ENCODE results near the gene DCANP1.

Gene DCANP1

GRCh38 chr5:135440916-135441315 lies 6.2 kb downstream of the DCANP1 start:
- no peak for DNase-seq

GRCh38 chr5:135439231-135440205 lies 7.6 kb downstream of the DCANP1 start:
- peak in 1 of 2 experiments; percentile 16 for DNase-seq

GRCh38 chr5:135438636-135439221 lies 8.4 kb downstream of the DCANP1 start:
- DNase-seq: no peak

- peak in 1 of 2 experiments; percentile 33 for DNase-seq
These were observed 9.2 kb downstream of the DCANP1 start for GRCh38 chr5:135437796-135438560.

- peak; percentile 89 to 91 for DNase-seq
These were observed 9.7 kb downstream of the DCANP1 start for GRCh38 chr5:135437422-135437795.

GRCh38 chr5:135436951-135437418 lies 10.2 kb downstream of the DCANP1 start:
- DNase-seq: no peak

- DNase-seq: no peak
These were observed 11.4 kb downstream of the DCANP1 start for GRCh38 chr5:135435467-135436330.

GRCh38 chr5:135434591-135435466 lies 12.3 kb downstream of the DCANP1 start:
- DNase-seq: no peak

GRCh38 chr5:135433681-135434426 lies 13.3 kb downstream of the DCANP1 start:
- peak; percentile 40 to 48 for DNase-seq

GRCh38 chr5:135432113-135432512 lies 15.0 kb downstream of the DCANP1 start:
- peak in 1 of 2 experiments; percentile 30 for DNase-seq

- DNase-seq: no peak
These were observed 17.1 kb downstream of the DCANP1 start for GRCh38 chr5:135430135-135430437.

GRCh38 chr5:135429301-135430134 lies 17.6 kb downstream of the DCANP1 start:
- no peak for DNase-seq

- DNase-seq: no peak
These were observed 18.6 kb downstream of the DCANP1 start for GRCh38 chr5:135428586-135428985.

GRCh38 chr5:135426102-135427082 lies 20.8 kb downstream of the DCANP1 start:
- DNase-seq: peak; percentile 93 to 96

- peak; percentile 96 for DNase-seq
These were observed 21.5 kb downstream of the DCANP1 start for GRCh38 chr5:135425641-135426040.

GRCh38 chr5:135423846-135424168 lies 23.3 kb downstream of the DCANP1 start:
- peak; percentile 83 to 85 for DNase-seq

GRCh38 chr5:135423146-135423845 lies 23.9 kb downstream of the DCANP1 start:
- DNase-seq: peak; percentile 83 to 88

- DNase-seq: no peak
These were observed 24.7 kb downstream of the DCANP1 start for GRCh38 chr5:135422419-135422818.

Data from Kasumi-1 (cell line).